Stimulated activated CD4-positive, alpha-beta T cell treated with anti-CD3 and anti-CD28 coated beads, Interleukin-15, amount 100 ng/mL, for 24 hours (primary cell): Measurements from ENCODE around the gene CPED1.
"Not testable (repeated sequence)": the region's sequence is repeated elsewhere in the genome, so short reads cannot be mapped to it uniquely, and the experiment has no call there.

Experiments
- DNase-seq: peaks from one replicate; pipeline ENCODE4 v3.0.0-alpha.2; 2020

CPED1 gene

GRCh38 chr7:121157885-121158590 lies 169.5 kb downstream of the CPED1 start:
- DNase-seq: no peak

DNA sequence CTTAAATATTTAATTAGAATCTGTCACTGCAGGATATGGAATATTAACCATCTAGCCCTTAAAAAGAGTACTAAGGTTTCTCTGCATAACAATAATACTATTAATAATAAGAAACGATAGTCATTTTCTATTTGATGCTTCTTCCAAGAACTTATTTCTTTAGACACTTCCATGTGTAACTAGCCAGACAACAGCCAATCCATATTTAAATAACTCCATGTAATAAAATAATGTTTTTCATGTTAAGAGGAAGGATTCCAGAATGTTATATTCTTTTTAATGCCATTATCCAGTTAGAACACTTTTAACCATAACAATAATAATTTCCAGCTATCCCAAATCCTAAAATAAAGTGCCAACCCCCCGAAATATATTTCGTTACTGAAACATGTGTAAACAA lies 170.2 kb downstream of the CPED1 start:
- DNase-seq: no peak

DNA sequence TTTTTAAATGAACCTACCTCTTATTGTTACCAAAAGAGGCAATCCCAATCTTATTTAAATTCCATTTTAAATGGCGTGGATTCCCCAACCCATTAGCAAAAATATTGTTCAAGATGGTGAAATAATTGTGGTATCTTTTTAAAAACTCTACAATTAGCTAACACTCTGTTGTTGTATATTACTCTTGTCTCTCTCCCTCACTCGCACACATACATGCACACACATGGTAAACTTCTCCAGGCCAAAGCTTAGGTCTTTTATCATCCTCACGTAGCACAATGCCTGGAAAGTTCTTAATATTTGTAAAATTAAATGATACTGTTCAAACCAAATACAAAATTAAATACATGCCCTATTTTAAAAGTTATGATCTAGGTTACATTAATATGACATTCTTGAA lies 171.0 kb downstream of the CPED1 start:
- DNase-seq: no peak

- DNase-seq: no peak
Observed at GRCh38 chr7:121160150-121161008, 171.9 kb downstream of the CPED1 start.

- no peak for DNase-seq
Observed at GRCh38 chr7:121163699-121164098, 175.2 kb downstream of the CPED1 start.

DNA sequence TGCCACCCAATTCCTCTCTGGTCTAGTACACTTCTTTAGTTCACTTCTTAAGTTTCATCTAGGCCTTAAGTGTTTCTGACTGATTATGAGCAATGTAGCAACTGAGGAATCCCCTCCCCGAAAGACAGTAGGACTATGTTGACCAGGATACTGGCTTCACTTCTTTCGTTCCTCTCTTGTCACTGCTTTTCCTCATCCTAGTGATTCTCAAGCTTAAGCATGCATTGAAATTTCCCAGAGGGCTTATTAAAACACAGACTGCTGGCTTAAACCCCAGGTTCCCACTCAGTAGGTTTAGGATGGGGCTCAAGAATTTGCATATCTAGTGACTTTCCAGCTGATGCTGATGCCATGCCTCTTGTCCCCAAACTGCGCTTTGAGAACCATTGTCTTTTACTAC lies 175.7 kb downstream of the CPED1 start:
- no peak for DNase-seq

DNA sequence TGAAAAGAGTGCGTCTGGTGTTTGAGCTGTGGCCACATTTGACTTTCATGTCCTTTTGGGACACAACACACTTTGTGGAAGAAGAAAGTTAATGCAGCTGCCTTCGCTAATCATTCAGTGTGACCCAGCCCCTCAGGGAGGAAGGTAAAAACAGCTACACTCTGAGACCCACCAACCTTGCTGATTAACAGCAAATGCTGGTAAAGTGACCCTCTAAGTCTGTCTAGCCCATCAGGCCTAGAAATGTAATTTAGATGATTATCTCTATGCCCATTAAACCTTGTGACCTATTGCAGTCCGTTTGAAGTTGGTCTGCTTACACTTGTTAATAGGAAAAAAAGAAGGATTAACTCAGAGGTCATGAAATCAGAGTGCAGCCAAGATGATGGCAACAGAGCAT lies 178.4 kb downstream of the CPED1 start:
- DNase-seq: no peak

DNA sequence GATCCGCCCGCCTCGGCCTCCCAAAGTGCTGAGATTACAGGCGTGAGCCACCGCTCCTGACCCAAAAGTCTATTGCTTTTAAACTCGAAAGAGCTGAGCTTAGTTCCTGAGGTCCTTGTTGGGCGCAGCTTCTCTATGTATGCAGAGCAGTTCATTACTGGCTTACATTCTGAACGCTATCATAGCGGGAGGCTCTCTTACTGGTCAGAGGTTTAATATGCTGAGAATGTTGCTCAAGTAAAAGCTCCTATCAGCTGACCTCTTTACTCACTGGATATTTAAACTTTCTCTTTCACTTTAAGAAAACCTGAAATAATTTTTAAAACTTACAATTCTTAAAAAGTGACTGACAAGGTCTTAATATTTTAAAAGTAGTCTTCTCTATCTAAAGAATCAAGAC lies 179.5 kb downstream of the CPED1 start:
- no peak for DNase-seq

DNA sequence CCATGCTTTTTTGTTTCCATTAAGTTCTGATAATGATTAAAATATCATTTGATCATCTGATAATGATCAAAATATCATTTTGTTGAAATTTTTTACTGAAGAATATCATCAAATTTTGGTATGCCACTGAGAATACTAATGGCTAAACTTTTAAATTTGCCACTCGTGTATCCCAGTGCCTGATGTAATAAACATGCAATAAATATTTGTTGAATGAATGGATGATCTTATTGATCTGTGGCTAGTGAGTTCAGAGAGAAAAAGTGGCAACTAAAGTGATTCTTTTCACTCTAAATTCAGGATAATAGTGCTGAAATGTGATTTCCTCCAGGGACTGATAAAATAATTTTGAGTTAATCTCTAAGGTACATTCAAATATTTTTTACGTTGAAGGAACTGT lies 181.0 kb downstream of the CPED1 start:
- no peak for DNase-seq

- DNase-seq: no peak
Observed at GRCh38 chr7:121172484-121172883, 184.0 kb downstream of the CPED1 start.

- DNase-seq: no peak
Observed at GRCh38 chr7:121175826-121176225, 187.3 kb downstream of the CPED1 start.

GRCh38 chr7:121178452-121178851 lies 189.9 kb downstream of the CPED1 start:
- no peak for DNase-seq

DNA sequence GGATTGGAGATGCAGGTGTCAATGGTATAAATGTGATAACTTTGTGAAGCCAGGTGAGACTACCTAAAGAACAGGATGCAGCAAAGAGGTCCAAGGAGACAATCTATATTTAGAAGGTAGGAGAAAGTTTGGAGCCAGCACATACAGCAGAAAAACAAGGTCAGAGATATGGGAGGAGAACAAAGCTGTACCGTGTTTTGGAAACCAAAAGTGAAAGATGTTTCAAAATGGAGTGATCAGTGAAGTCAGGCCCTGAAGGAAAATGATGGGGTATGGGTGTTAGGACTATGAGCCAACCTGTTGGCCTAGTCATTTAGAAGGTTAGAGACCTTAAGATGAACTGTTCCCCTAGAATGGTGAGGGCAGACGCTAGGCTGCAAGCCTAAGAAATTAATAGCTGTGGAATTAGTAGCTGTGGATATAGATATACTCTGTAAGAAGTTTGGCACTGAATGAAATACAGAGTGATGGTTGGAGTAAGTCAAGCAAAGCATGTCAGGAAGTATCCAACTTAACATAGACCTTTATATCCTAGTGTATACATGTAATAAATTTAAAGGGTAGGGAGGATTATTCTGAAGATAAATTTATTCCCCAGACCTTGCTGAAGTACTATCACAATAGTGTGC lies 190.5 kb downstream of the CPED1 start:
- DNase-seq: no peak

- no peak for DNase-seq
Observed at GRCh38 chr7:121180436-121181063, 192.0 kb downstream of the CPED1 start.

DNA sequence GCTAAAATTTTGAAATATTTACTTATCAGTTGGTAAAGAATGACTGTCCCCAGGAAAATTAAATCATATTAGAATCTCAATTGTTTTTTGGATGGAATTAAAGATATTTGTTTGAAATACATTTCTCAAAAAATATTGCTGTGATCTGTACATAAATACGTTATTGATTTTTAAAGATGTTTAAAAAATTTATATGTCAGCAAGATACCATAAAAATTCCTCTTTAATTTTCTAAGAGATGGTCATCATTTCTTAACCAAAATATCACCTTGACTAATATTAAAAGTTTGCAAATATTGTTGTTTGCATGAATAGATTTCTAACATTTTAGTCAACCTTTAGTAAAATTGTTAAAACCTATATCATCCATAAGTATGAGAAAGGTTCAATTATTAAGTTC lies 192.8 kb downstream of the CPED1 start:
- DNase-seq: no peak

GRCh38 chr7:121182281-121182680 lies 193.8 kb downstream of the CPED1 start:
- DNase-seq: no peak

DNA sequence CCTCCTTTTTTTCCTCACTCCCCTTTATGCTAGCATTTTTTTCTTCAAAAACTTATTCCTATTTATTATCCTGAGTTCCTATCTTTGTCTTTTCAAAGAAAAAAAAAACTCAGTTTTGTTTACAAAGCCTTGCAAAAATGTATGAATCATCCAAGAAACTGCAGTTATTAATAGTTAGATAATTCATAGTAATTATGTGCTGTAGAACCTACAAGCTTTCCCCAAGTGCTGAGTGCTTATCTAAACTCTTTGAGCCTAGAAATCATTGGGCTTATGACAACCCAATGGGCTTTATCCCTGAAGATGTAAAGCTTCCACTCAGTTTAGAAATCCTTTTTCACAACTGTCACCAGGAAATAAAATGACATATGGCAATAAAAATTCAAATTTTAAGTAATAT lies 194.4 kb downstream of the CPED1 start:
- no peak for DNase-seq

- not testable (repeated sequence) for DNase-seq
Observed at GRCh38 chr7:121183883-121184282, 195.4 kb downstream of the CPED1 start.

- no peak for DNase-seq
Observed at GRCh38 chr7:121186746-121187145, 198.2 kb downstream of the CPED1 start.

- no peak for DNase-seq
Observed at GRCh38 chr7:121187222-121187621, 198.7 kb downstream of the CPED1 start.

DNA sequence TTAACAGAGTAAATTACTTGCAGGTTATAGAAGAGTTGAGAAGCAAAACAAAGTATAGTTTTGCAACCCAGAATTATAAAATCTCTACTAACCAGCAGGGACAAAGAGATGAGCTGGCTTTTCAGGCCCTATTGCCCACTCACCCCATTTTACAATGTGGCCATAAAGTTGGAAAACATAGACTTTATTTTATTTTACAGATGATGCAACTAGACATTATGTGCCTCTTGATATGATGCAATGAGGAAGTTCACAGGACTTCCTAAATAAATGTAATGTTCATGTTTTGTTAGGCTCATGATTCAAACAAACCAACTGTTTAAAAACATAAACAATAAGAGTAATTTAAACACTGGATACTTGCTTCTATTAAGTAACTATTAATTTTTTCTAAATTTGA lies 199.2 kb downstream of the CPED1 start:
- no peak for DNase-seq

DNA sequence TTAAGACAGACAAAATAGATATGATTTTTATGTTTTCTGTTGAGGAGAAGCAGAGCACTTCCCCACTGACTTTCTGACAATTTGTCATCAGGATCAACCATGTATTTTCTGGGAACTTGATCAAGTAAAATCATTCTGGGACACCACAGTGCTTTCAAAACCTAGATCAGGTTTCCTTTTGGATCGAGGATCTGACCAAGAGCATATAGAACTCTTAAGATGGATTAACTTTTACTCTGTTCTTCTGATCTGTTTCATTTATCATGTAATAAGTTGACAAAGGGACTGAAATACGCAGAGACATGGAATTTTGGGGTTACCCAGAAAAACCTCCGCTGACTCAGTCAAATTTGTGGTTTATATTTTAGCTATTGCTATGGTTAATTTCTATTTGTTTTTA lies 204.3 kb downstream of the CPED1 start:
- no peak for DNase-seq

GRCh38 chr7:121195010-121195409 lies 206.5 kb downstream of the CPED1 start:
- DNase-seq: no peak

DNA sequence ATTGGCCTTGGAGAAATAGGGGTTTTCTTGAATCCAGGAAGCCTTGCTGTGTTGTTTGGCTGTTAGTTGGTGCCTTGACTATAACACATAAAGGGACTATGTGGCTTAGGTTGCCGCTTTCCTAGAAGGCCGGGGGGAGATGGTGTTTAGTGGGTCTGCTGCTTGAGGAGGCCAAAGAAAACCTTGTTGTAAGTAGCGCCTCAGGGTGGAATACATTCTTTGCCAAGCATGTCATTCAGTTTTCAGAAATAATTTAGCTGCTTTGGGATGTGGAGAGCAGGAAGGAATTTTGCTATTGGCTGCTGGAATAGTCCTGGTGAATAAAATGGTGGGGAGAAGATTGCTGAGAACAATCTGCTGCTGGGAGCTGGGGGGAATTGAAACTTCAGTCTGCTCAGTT lies 207.4 kb downstream of the CPED1 start:
- DNase-seq: no peak
